NT2/D1 (cell line): ENCODE results near the gene MAP2K7.
"Not testable (repeated sequence)": the region's sequence is repeated elsewhere in the genome, so short reads cannot be mapped to it uniquely, and the experiment has no call there.

Experiments
- DNase-seq: peaks from one replicate; pipeline ENCODE4 v3.0.0-alpha.2; 2011; ENCODE audit warnings: low read depth, low spot score
- H3K27me3 ChIP-seq: 2 replicates; pipeline ENCODE4 v1.6.0; 2011; ENCODE audit warnings: mild to moderate bottlenecking; ENCODE audit not compliant: insufficient read length, insufficient read depth
- H3K36me3 ChIP-seq: 2 replicates; pipeline ENCODE4 v1.6.1; 2011; ENCODE audit warnings: mild to moderate bottlenecking, low read length, mixed read lengths; ENCODE audit not compliant: insufficient read depth, insufficient read length
- H3K4me1 ChIP-seq: 2 replicates; pipeline ENCODE4 v1.5.1; 2011; ENCODE audit not compliant: insufficient read depth, insufficient read length
- H3K4me3 ChIP-seq: 2 replicates; pipeline ENCODE4 v1.5.1; 2011; ENCODE audit warnings: low read depth; ENCODE audit not compliant: insufficient read length
- H3K9ac ChIP-seq: 2 replicates; pipeline ENCODE4 v1.6.0; 2011; ENCODE audit warnings: low read depth; ENCODE audit not compliant: insufficient read length
- H3K9me3 ChIP-seq: 2 replicates; pipeline ENCODE4 v1.5.1; 2011; ENCODE audit warnings: mild to moderate bottlenecking, low read length; ENCODE audit not compliant: insufficient read depth
- SUZ12 ChIP-seq: IDR thresholded peaks from 2 replicates; pipeline ENCODE4 v1.6.1; 2011; ENCODE audit not compliant: insufficient read length, insufficient read depth; ENCODE audit errors: extremely low read depth
- YY1 ChIP-seq: IDR thresholded peaks from 2 replicates; pipeline ENCODE4 v1.6.1; 2011; ENCODE audit not compliant: insufficient read length, insufficient read depth
- ZNF274 ChIP-seq: IDR thresholded peaks from 2 replicates; pipeline ENCODE4 v1.6.1; 2011; ENCODE audit warnings: mild to moderate bottlenecking, low read depth, low read length

MAP2K7 gene

DNA sequence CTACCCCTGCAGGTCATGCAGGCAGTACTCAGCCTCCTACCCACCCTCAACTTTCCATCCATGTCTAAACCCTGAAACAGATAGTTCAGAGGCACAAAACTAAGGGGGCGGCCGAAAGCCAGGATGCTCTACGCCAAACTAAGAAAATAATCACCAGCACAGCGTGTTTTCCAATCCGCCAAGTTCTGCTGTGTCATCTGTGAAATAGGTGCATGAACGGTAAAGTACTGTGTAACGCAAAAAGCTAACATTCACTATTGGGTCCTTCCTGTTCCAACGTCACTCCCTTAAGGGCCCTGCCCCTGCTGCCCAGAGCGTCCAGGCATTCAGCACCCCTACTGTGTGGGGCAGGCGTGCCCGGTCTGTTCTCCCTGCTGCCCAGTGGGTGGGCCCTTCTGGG, 52.0 kb downstream of the MAP2K7 start:
- DNase-seq: no peak
- TF ChIP-seq SUZ12 (no peak), ZNF274 (no peak), YY1 (no peak)
- H3K9ac ChIP-seq: no peak overlapping the region
- peaks cover 9% of the 10 kb centered on the region for H3K4me1 ChIP-seq
- no peak overlapping the region for H3K4me3 ChIP-seq
- peaks cover 31% of the 10 kb centered on the region for H3K36me3 ChIP-seq
- no peaks in the 10 kb centered on the region for H3K27me3 ChIP-seq
- H3K9me3 ChIP-seq: no peaks in the 10 kb centered on the region

DNA sequence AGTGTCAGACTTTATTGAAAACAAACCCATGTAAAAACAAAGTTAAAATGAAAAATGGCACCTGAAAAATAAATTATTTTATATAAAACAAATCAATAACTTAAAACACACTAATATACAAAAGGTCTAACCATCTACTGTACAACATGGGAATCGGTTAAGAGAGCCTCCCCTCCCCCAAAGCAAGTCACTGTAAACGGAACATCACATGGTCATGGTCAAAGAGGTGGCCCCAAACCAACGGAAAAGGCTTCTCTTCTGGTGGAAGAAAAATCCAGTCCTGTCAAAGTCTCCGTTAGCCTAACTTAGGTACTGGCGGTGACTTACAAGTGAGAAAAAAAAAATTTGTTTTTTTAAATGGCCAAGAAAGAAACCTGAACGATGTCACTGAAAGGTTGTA, 55.5 kb downstream of the MAP2K7 start:
- H3K9ac ChIP-seq: no peak overlapping the region
- H3K9me3 ChIP-seq: no peaks in the 10 kb centered on the region
- no peak overlapping the region for H3K4me3 ChIP-seq
- H3K27me3 ChIP-seq: no peaks in the 10 kb centered on the region
- DNase-seq: no peak
- TF ChIP-seq YY1 (no peak), SUZ12 (no peak), ZNF274 (no peak)
- peaks cover 6% of the 10 kb centered on the region for H3K4me1 ChIP-seq
- peaks cover 62% of the 10 kb centered on the region for H3K36me3 ChIP-seq

DNA sequence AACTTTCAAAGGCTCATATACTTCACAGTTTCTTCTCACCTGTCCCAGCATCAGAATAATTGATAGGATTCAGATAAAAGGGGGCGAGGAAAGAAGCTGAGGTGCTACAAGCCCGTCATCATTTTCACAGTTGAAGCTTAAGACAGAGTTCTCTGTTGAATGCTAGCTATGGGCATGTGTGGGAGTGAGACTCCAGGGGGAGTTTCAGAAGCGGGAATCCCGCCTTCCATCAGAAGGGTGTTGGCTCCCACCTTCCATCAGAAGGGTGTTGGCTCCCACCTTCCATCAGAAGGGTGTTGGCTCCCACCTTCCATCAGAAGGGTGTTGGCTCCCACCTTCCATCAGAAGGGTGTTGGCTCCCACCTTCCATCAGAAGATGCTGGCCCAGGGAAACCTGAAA, 57.4 kb downstream of the MAP2K7 start:
- not testable (repeated sequence) for H3K9me3 ChIP-seq, H3K4me1 ChIP-seq, H3K4me3 ChIP-seq, DNase-seq, H3K9ac ChIP-seq, H3K27me3 ChIP-seq
- H3K36me3 ChIP-seq: peaks cover 80% of the 10 kb centered on the region

DNA sequence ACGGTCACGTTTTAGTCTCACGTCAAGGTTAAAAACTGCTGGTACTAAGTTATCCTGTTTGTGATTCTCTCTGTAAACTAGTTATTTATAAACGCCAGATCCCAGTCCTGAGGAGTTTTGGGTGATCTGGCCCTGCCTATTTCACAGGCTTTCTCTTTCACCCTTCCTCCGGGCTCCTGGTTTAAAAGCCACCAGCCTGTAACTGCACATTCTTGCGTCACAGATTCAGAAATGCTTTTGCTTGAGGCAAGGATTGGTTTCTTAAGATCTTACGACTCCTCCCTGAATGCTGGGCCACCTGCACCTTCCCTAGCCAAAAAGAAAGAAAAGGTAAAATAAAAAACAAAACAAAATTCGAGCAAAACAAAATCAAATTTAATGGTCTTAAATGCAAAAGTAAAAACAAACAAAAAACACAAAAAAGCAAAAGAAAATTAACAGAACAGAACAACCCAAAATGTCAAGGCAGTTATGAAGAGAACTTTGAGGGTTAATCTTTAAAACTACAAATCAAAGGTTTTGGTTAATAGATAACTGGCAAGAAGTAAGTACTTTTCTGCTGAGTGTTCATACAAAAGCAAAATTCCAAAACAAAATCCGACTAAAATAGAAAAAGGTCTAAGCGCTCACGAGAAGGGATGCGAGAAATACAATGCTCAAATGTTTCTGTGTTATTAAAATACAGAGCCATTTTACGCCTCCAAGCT, 58.4 kb downstream of the MAP2K7 start:
- TF ChIP-seq YY1: no peak
- no peak for TF ChIP-seq ZNF274
- TF ChIP-seq SUZ12: no peak
- DNase-seq: no peak
- H3K4me1 ChIP-seq: no peaks in the 10 kb centered on the region
- no peak overlapping the region for H3K9ac ChIP-seq
- H3K27me3 ChIP-seq: no peaks in the 10 kb centered on the region
- H3K4me3 ChIP-seq: no peak overlapping the region
- peaks cover 90% of the 10 kb centered on the region for H3K36me3 ChIP-seq
- no peaks in the 10 kb centered on the region for H3K9me3 ChIP-seq

DNA sequence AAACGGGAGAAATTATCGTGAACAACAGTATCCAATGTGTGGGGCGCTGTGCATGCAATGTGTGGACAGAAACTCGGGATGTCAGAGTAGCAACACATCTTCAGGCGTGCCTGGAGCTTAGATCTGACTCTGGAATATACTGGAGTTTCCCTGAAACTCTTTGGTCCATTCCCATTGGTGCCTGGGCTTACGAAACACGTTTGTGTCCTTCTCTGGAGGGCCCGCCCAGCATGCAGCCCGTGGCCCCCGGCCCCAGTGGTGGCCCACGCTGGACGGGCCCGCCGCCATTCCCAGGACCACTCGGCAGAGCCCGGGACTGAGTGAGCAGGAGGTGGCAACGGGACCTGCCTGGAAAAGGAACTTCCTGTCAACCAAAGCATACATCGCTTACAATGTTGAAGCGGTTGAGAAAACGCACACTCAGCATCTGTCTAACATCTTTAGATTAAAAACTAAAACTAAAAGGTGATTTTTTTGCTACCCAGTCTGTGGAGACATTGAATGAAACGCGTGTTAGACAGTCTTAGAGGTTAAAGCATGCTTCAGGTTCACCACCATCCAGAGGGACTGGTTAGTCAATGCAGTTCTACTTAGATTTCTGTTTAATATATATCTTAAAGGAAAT, 59.1 kb downstream of the MAP2K7 start:
- Histone ChIP-seq H3K9ac (no peak overlapping the region), H3K9me3 (no peaks in the 10 kb centered on the region), H3K4me3 (no peak overlapping the region), H3K27me3 (no peaks in the 10 kb centered on the region), H3K4me1 (peaks cover 5% of the 10 kb centered on the region), H3K36me3 (peaks cover 92% of the 10 kb centered on the region)
- TF ChIP-seq ZNF274 (no peak), SUZ12 (no peak), YY1 (no peak)
- DNase-seq: no peak

DNA sequence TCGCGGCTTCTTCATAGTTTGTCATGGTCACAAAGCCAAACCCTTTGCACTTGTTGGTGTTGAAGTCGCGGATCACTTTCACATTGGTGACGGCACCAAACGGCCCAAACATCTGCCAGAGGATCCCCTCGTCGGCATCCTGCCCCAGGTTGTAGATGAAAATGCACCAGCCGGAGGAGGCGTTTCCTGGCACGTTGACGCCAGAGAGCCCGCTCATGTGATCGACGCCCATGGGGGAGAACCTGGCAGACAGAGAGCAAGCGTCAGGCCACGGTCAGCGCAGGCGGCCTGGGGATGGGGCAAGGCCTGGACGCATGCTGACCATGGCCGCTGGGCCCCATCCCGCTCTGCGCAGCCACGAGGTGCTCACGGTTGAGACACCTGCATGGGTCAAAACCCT, 59.9 kb downstream of the MAP2K7 start:
- no peak overlapping the region for H3K9ac ChIP-seq
- peaks cover 12% of the 10 kb centered on the region for H3K4me1 ChIP-seq
- no peaks in the 10 kb centered on the region for H3K27me3 ChIP-seq
- peaks cover 92% of the 10 kb centered on the region for H3K36me3 ChIP-seq
- TF ChIP-seq SUZ12 (no peak), YY1 (no peak), ZNF274 (no peak)
- no peak for DNase-seq
- no peak overlapping the region for H3K4me3 ChIP-seq
- no peaks in the 10 kb centered on the region for H3K9me3 ChIP-seq
